Smooth muscle cell (in vitro differentiated cells): Measurements from ENCODE around the gene LRRC8E. TPM values are rescaled to one million over a fixed set of nuclear protein-coding genes. Genes with fewer than 3 reads are reported as not detected.

Experiments
- DNase-seq: peaks from one replicate; lab custom pipeline; 2025; ENCODE audit not compliant: unreplicated experiment; lab: John Stamatoyannopoulos, UW
- H2AFZ ChIP-seq: fragments of 200-600 bp; sonication (generic); 2 replicates; pipeline ENCODE4 v1.6.0; 2016; ENCODE audit warnings: antibody characterized with exemption, low read depth, mild to moderate bottlenecking
- H3F3A ChIP-seq: fragments of 200-600 bp; sonication (generic); 2 replicates; pipeline ENCODE4 v1.6.0; 2017; ENCODE audit warnings: antibody characterized with exemption, low read depth
- H3K27ac ChIP-seq: fragments of 200-600 bp; sonication (generic); 2 replicates; pipeline ENCODE4 v1.5.1; 2016; ENCODE audit warnings: low read depth, mild to moderate bottlenecking
- H3K27me3 ChIP-seq: fragments of 200-600 bp; sonication (generic); 2 replicates; pipeline ENCODE4 v1.6.1; 2016; ENCODE audit warnings: low read depth, mild to moderate bottlenecking
- H3K36me3 ChIP-seq: fragments of 200-600 bp; sonication (generic); 2 replicates; pipeline ENCODE4 v1.5.1; 2016; ENCODE audit warnings: low read depth
- H3K4me1 ChIP-seq: fragments of 200-600 bp; sonication (generic); 2 replicates; pipeline ENCODE4 v1.5.1; 2016; ENCODE audit warnings: low read depth
- H3K4me2 ChIP-seq: fragments of 200-600 bp; sonication (generic); 2 replicates; pipeline ENCODE4 v1.6.0; 2016; ENCODE audit warnings: mild to moderate bottlenecking
- H3K4me3 ChIP-seq: fragments of 200-600 bp; sonication (generic); 2 replicates; pipeline ENCODE4 v1.5.1; 2016; ENCODE audit warnings: mild to moderate bottlenecking
- H3K79me2 ChIP-seq: fragments of 200-600 bp; sonication (generic); 2 replicates; pipeline ENCODE4 v1.6.0; 2016; ENCODE audit warnings: low read depth, mild to moderate bottlenecking
- H3K9ac ChIP-seq: fragments of 200-600 bp; sonication (generic); 2 replicates; pipeline ENCODE4 v1.6.0; 2016; ENCODE audit warnings: low read depth
- H3K9me3 ChIP-seq: fragments of 200-600 bp; sonication (generic); replicated peaks from 2 replicates; pipeline ENCODE4 v1.5.1; 2016; ENCODE audit warnings: low read depth
- H4K20me1 ChIP-seq: fragments of 200-600 bp; sonication (generic); 2 replicates; pipeline ENCODE4 v1.6.0; 2016; ENCODE audit warnings: low read depth
- CTCF ChIP-seq: fragments of 200-600 bp; sonication (generic); IDR thresholded peaks from 2 replicates; pipeline ENCODE4 v1.5.1; 2017; ENCODE audit warnings: borderline replicate concordance, mild to moderate bottlenecking, antibody characterized with exemption; ENCODE audit not compliant: insufficient read depth, poor library complexity, severe bottlenecking
- WGBS: methylation state at CpG from one replicate; pipeline ENCODE4 v1.1.7; 2016; ENCODE audit warnings: low lambda C conversion rate; 5-methylcytosine and 5-hydroxymethylcytosine counted together
- polyA plus RNA-seq: library from polyadenylated mRNA; unstranded; fragments of >200 nt; fragmentation: Nextera tagmentation; extraction: Ambion mirVana; gene quantifications from 2 replicates; pipeline ENCODE4 v1.2.1, GENCODE V29; 2016
- total RNA-seq: library from RNA; depleted of rRNA; stranded (reverse); fragments of >200 nt; gene quantifications from 2 replicates; pipeline ENCODE4 v1.2.3, GENCODE V29; 2014

Gene LRRC8E
- total and polyA plus RNA-seq, 2 experiments from 2014 or later = 7.4 to 7.8 TPM

GRCh38 chr19:7913652-7914051 lies 25.3 kb downstream of the LRRC8E start:
- Histone ChIP-seq H3K27ac (no peak overlapping the region), H3K9me3 (no peaks in the 10 kb centered on the region), H4K20me1 (peaks cover 19% of the 10 kb centered on the region), H2AFZ (no peak overlapping the region), H3K4me1 (peaks cover 15% of the 10 kb centered on the region), H3K27me3 (no peaks in the 10 kb centered on the region), H3K79me2 (no peaks in the 10 kb centered on the region), H3F3A (peaks cover 3% of the 10 kb centered on the region), H3K36me3 (no peaks in the 10 kb centered on the region), H3K4me2 (no peak overlapping the region), H3K4me3 (no peak overlapping the region), H3K9ac (no peak overlapping the region)
- WGBS = 96% methylated on average over 10 of the region's 10 CpGs
- no peak for TF ChIP-seq CTCF
- no peak for DNase-seq

- H3K4me2 ChIP-seq = no peak overlapping the region
- no peak overlapping the region for H3K27ac ChIP-seq
- no peak for TF ChIP-seq CTCF
- no peak overlapping the region for H3K9ac ChIP-seq
- no peak overlapping the region for H3K4me3 ChIP-seq
- WGBS = 89% methylated on average over 7 of the region's 12 CpGs
- peaks cover 15% of the 10 kb centered on the region for H3K4me1 ChIP-seq
- H4K20me1 ChIP-seq = peaks cover 14% of the 10 kb centered on the region
- H2AFZ ChIP-seq = no peak overlapping the region
- H3F3A ChIP-seq = peaks cover 7% of the 10 kb centered on the region
- H3K79me2 ChIP-seq = no peaks in the 10 kb centered on the region
- H3K36me3 ChIP-seq = no peaks in the 10 kb centered on the region
- DNase-seq = no peak
- no peaks in the 10 kb centered on the region for H3K27me3 ChIP-seq
- H3K9me3 ChIP-seq = no peaks in the 10 kb centered on the region
Measured at GRCh38 chr19:7914099-7914498, 25.8 kb downstream of the LRRC8E start.

- 88% methylated on average over 12 of the region's 12 CpGs for WGBS
Measured at GRCh38 chr19:7914598-7915045, 26.3 kb downstream of the LRRC8E start, which contains the start of gene TGFBR3L. Gene TGFBR3L (plus strand): TSS chr19:7914830.

More at GRCh38 chr19:7914598-7915045, 26.3 kb downstream of the LRRC8E start, which contains the start of gene TGFBR3L:
- no peak within 1 kb of the TSS for H2AFZ ChIP-seq
- no peak for TF ChIP-seq CTCF
- no peak within 1 kb of the TSS for H3K27ac ChIP-seq
- peaks cover 9% of the 10 kb centered on the region for H4K20me1 ChIP-seq
- DNase-seq = no peak
- no peaks in the 10 kb centered on the region for H3K9me3 ChIP-seq
- no peaks in the 10 kb centered on the region for H3K36me3 ChIP-seq
- H3K79me2 ChIP-seq = no peaks in the 10 kb centered on the region
- peaks cover 15% of the 10 kb centered on the region for H3K4me1 ChIP-seq
- H3F3A ChIP-seq = peaks cover 7% of the 10 kb centered on the region
- H3K4me2 ChIP-seq = peak within 1 kb of the TSS; percentile 98
- H3K27me3 ChIP-seq = no peaks in the 10 kb centered on the region
- H3K9ac ChIP-seq = no peak within 1 kb of the TSS
- peak within 1 kb of the TSS; percentile 60 for H3K4me3 ChIP-seq
